HepG2 (cell line): ENCODE measurements around the gene MGST2. TPM values are rescaled to one million over a fixed set of nuclear protein-coding genes. Genes with fewer than 3 reads are reported as not detected.
"Not testable (repeated sequence)": the region's sequence is repeated elsewhere in the genome, so short reads cannot be mapped to it uniquely, and the experiment has no call there.

Experiments used
- ATAC-seq: fragments of 200-7000 bp; cut with Tn5 transposase; 3 replicates; pipeline ENCODE4 v1.9.1; 2020; ENCODE audit warnings: mild to moderate bottlenecking, moderate library complexity
- BruUV-seq: library from RNA; stranded (reverse); fragments of 400-500 nt; replicated peaks from 2 replicates; lab custom pipeline; 2021; lab: Mats Ljungman, UMichigan
- CTCF ChIA-PET: fragments of 300-600 bp; formaldehyde crosslinking; extraction: SDS; loops from one replicate; lab custom pipeline; 2021; ENCODE audit warnings: low total read pairs, inconsistent platforms, low intra/inter-chr PET ratio; lab: Yijun Ruan, JAX
- POLR2A ChIA-PET: fragments of 350-600 bp; sonication (Branson Sonifier 250); formaldehyde crosslinking; loops from one replicate; lab custom pipeline; 2020; ENCODE audit warnings: antibody characterized with exemption, inconsistent platforms; lab: Yijun Ruan, JAX
- DNase-seq: peaks from one replicate; pipeline ENCODE4 v3.0.0-alpha.2; 2015; ENCODE audit warnings: low spot score
- FAIRE-seq: peaks from 3 replicates; lab custom pipeline; 2011; peaks lifted over from hg19 to GRCh38; lab: Jason Lieb, UNC
- H2AFZ ChIP-seq: one replicate; pipeline ENCODE4 v1.6.1; 2011; ENCODE audit warnings: low read length, inconsistent platforms
- H3K27ac ChIP-seq: fragments of 300-600 bp; 3 replicates; pipeline ENCODE4 v1.8.0; 2011; ENCODE audit warnings: mixed run types, mild to moderate bottlenecking, mixed read lengths, low read length, inconsistent platforms; ENCODE audit not compliant: insufficient read depth; ENCODE audit errors: extremely low read length
- H3K27me3 ChIP-seq, 2 experiments: fragments of 200-600 bp in 1 of 2; 2 replicates in 1 of 2; 3 replicates in 1 of 2; pipeline versions ENCODE4 v1.6.0 to v1.8.0; 2011; ENCODE audit warnings: low read length in 2 of 2, mild to moderate bottlenecking in 2 of 2, moderate library complexity in 2 of 2, inconsistent platforms in 1 of 2; ENCODE audit not compliant: insufficient read depth in 2 of 2, control insufficient read depth in 1 of 2
- H3K36me3 ChIP-seq, 2 experiments: fragments of 200-600 bp in 1 of 2; replicated peaks in 1 of 2; 2 replicates in 1 of 2; 3 replicates in 1 of 2; pipeline versions ENCODE4 v1.5.1 to v1.8.0; 2011; ENCODE audit warnings: low read length in 2 of 2, inconsistent platforms in 1 of 2; ENCODE audit not compliant: insufficient read depth in 2 of 2, control insufficient read depth in 1 of 2
- H3K4me1 ChIP-seq: 2 replicates; pipeline ENCODE4 v1.5.1; 2012; ENCODE audit warnings: low read length, inconsistent platforms; ENCODE audit not compliant: insufficient read depth
- H3K4me2 ChIP-seq: 2 replicates; pipeline ENCODE4 v1.6.0; 2011; ENCODE audit warnings: low read depth, low read length, inconsistent platforms
- H3K4me3 ChIP-seq, 3 experiments: fragments of 200-600 bp in 1 of 3; sonication (generic), shearing (Covaris generic) in 1 of 3; replicated peaks in 1 of 3; 2 replicates each; pipeline ENCODE4 v1.5.1; 2011 to 2016; ENCODE audit warnings: low read length in 3 of 3, inconsistent platforms in 2 of 3, low read depth in 2 of 3, mild to moderate bottlenecking in 2 of 3, control low read depth in 1 of 3, mixed read lengths in 1 of 3; ENCODE audit not compliant: insufficient read depth in 1 of 3
- H3K79me2 ChIP-seq: one replicate; pipeline ENCODE4 v1.6.1; 2011; ENCODE audit warnings: low read length, inconsistent platforms; ENCODE audit not compliant: insufficient read depth
- H3K9ac ChIP-seq: 2 replicates; pipeline ENCODE4 v1.6.0; 2011; ENCODE audit warnings: mild to moderate bottlenecking, low read depth, low read length, inconsistent platforms; ENCODE audit not compliant: insufficient read depth
- H3K9me3 ChIP-seq: 2 replicates; pipeline ENCODE4 v1.5.1; 2012; ENCODE audit warnings: mild to moderate bottlenecking, low read length
- H4K20me1 ChIP-seq: 2 replicates; pipeline ENCODE4 v1.6.0; 2011; ENCODE audit warnings: inconsistent platforms, mild to moderate bottlenecking, low read length, moderate library complexity; ENCODE audit not compliant: insufficient read depth
- ZBTB33 ChIP-seq: sonication (generic); formaldehyde crosslinking; IDR thresholded peaks from 2 replicates; pipeline ENCODE4 v1.4.0; 2020; ENCODE audit warnings: missing genetic modification reagents
- ZNF747 ChIP-seq: sonication (generic); formaldehyde crosslinking; IDR thresholded peaks from 2 replicates; pipeline ENCODE4 v1.8.1; 2023; ENCODE audit warnings: missing genetic modification reagents, mild to moderate bottlenecking, borderline replicate concordance
- WGBS: methylation state at CpG from one replicate; pipeline ENCODE4 v1.1.6; 2017; ENCODE audit warnings: low lambda C conversion rate; 5-methylcytosine and 5-hydroxymethylcytosine counted together
- in situ Hi-C: cut with HindIII; loops from 2 replicates; pipeline ENCODE4 v1.10.0; 2017; ENCODE audit warnings: low pct_unique_long_range_greater_than_20kb; ENCODE audit not compliant: extremely low pct_ligation_motif_present
- intact Hi-C: fragments of 100-400 bp; cut with micrococcal nuclease; formaldehyde crosslinking; loops from one replicate; pipeline ENCODE4 v1.10.0; 2022; ENCODE audit not compliant: unreplicated experiment
- polyA plus RNA-seq, 8 experiments: library from polyadenylated mRNA; depleted of rRNA in 3 of 8; stranded (reverse) in 7 of 8; unstranded in 1 of 8; fragments of >200 nt; fragmentation: Illumina TruSeq in 4 of 8; extraction: Trizol in 4 of 8; gene quantifications; 2 replicates each; pipeline versions ENCODE4 v1.2.1 to v1.2.3, GENCODE V29; 2011 to 2016; ENCODE audit warnings: low read depth in 4 of 8, missing spikeins in 1 of 8, mixed read lengths in 1 of 8; ENCODE audit not compliant: insufficient read depth in 1 of 8
- total RNA-seq, 5 experiments: library from RNA; depleted of rRNA; stranded (reverse); fragments of >200 nt; fragmentation: Illumina TruSeq; extraction: Trizol; gene quantifications; 2 replicates each; pipeline ENCODE4 v1.2.3, GENCODE V29; 2016; ENCODE audit warnings: low read depth in 1 of 5

Gene MGST2
- total and polyA plus RNA-seq, 2 of the 13 experiments (the other 11 are each of a cell fraction or from before 2014, with no cell fraction given), result 205 to 416 TPM

- H3K9me3 ChIP-seq, H2AFZ ChIP-seq, FAIRE-seq, intact Hi-C loops, in situ Hi-C loops, BruUV-seq, ATAC-seq, H3K9ac ChIP-seq, H3K27me3 ChIP-seq, H3K4me2 ChIP-seq, H4K20me1 ChIP-seq, H3K27ac ChIP-seq, DNase-seq, H3K4me3 ChIP-seq: not testable (repeated sequence)
- TF ChIP-seq ZBTB33, result peak; percentile 88
- POLR2A ChIA-PET, result interaction anchor here (0.6 to 1.1 kb wide), 2 partner anchors 9 to 33 kb away, joined by 4 to 5 read pairs; partner anchors contain the start of gene MGST2
- 97% methylated on average over 5 of the region's 25 CpGs for WGBS
- CTCF ChIA-PET, result interaction anchor here (1.1 kb wide), 1 partner anchor 42 kb away, joined by 5 read pairs; no protein-coding TSS in a partner anchor
- Histone ChIP-seq H3K36me3 (peaks cover 14 to 80% of the 10 kb centered on the region in 2 experiments), H3K79me2 (peaks cover 48% of the 10 kb centered on the region), H3K4me1 (peaks cover 28% of the 10 kb centered on the region)
Measured at GRCh38 chr4:139698167-139698925, 32.7 kb downstream of the MGST2 start.

- no peak overlapping the region for H3K9ac ChIP-seq
- H3K27ac ChIP-seq, result no peak overlapping the region
- H2AFZ ChIP-seq, result no peak overlapping the region
- no peak overlapping the region for H3K4me3 ChIP-seq
- WGBS, result 95% methylated on average over 5 of the region's 5 CpGs
- FAIRE-seq (no peak), ATAC-seq (no peak), DNase-seq (no peak)
- in situ Hi-C loops (no loop called here), intact Hi-C loops (no loop called here)
- no peaks in the 10 kb centered on the region for H3K27me3 ChIP-seq
- peaks cover 23 to 77% of the 10 kb centered on the region in 2 experiments for H3K36me3 ChIP-seq
- H3K4me2 ChIP-seq, result no peak overlapping the region
- BruUV-seq, result no TSS peak
- ChIA-PET POLR2A (no interaction called here), CTCF (no interaction called here)
- no peaks in the 10 kb centered on the region for H3K9me3 ChIP-seq
- H3K4me1 ChIP-seq, result 0 out of 2 replicates have a peak, but pooled peaks cover 6% of the 10 kb centered on the region
- TF ChIP-seq ZNF747 (CRISPR knock-in tag), result no peak
- H4K20me1 ChIP-seq, result peaks cover 3% of the 10 kb centered on the region; the same call in 1 of the 2 replicates
- peaks cover 33% of the 10 kb centered on the region for H3K79me2 ChIP-seq
Measured at GRCh38 chr4:139700568-139700967, 34.9 kb downstream of the MGST2 start.
